Right atrium auricular region (tissue), 2 donors: ENCODE data around the gene FOXN3. TPM values are rescaled to one million over a fixed set of nuclear protein-coding genes. Genes with fewer than 3 reads are reported as not detected.

Experiments
- DNase-seq: peaks from one replicate; pipeline ENCODE4 v3.0.0-alpha.2; 2019; ENCODE audit warnings: low spot score
- H3K27ac ChIP-seq, 2 donors: fragments of 200-600 bp; sonication (generic); 1 replicate in 1 of 2; 2 replicates in 1 of 2; pipeline ENCODE4 v1.5.1; 2016 to 2019
- H3K27me3 ChIP-seq, 2 donors: fragments of 200-600 bp; sonication (generic); one replicate each; pipeline versions ENCODE4 v1.5.1 to v1.6.0; 2017 to 2019
- H3K36me3 ChIP-seq: fragments of 200-600 bp; sonication (generic); one replicate; pipeline ENCODE4 v1.5.1; 2016
- H3K4me1 ChIP-seq, 2 donors: fragments of 200-600 bp; sonication (generic); one replicate each; pipeline versions ENCODE4 v1.5.1 to v1.6.0; 2017 to 2019
- H3K4me3 ChIP-seq, 2 donors: fragments of 200-600 bp; sonication (generic); 1 replicate in 1 of 2; 2 replicates in 1 of 2; pipeline ENCODE4 v1.5.1; 2017 to 2019; ENCODE audit warnings: mild to moderate bottlenecking in 1 of 2, moderate library complexity in 1 of 2
- H3K9me3 ChIP-seq, 2 donors: fragments of 200-600 bp; sonication (generic); one replicate each; pipeline ENCODE4 v1.5.1; 2019
- total RNA-seq, 2 donors: library from RNA; depleted of rRNA; stranded (reverse); fragments of >200 nt; gene quantifications; one replicate each; pipeline ENCODE4 v1.1.0, GENCODE V29; 2016
- TF ChIP-seq, protein P1 (sequence below), 2 donors: fragments of 200-600 bp; sonication (generic); IDR thresholded peaks; one replicate each; pipeline ENCODE4 v1.5.1; 2019; ENCODE audit warnings: antibody characterized with exemption in 2 of 2

FOXN3 gene
- total RNA-seq, 2 donors from 2014 or later = 80.1 to 90.3 TPM

DNA sequence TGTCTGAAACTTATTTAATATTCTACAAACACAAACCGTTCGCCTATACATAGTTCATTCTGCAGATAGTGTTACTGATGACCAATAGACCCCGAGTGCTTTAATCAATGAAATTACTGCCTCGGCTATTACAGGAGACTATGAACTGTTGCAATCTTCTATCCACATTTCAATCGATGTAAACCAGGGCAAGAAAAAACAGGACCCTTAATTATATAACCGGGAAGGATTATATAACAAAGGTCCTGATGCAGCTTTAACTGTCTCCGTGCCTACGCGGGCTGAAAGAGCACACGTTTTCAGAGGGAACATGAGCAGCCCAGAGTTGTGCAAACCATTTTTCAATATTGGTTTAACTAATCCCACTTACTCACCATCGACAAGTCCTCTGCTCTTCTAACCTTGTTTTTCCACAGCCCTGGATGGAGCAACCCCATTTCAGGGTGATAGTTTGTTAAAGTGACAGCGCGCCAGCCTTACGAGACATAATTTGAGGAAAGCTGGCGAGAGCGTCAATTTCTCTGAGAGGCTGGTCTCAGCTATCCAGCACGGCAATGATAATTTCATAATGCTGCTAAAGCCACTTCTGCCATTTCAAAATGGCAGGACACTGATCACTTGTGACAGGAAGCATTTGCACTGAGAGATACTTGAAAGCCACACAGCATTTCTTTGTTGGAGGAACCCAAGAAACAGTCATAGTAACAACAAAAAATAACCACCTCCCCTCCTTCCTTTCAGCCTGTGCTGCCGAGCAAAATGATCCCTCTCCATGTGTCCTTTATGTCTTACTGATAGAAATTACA lies 184.6 kb downstream of the FOXN3 start:
- no peak overlapping the region for H3K27ac ChIP-seq

DNA sequence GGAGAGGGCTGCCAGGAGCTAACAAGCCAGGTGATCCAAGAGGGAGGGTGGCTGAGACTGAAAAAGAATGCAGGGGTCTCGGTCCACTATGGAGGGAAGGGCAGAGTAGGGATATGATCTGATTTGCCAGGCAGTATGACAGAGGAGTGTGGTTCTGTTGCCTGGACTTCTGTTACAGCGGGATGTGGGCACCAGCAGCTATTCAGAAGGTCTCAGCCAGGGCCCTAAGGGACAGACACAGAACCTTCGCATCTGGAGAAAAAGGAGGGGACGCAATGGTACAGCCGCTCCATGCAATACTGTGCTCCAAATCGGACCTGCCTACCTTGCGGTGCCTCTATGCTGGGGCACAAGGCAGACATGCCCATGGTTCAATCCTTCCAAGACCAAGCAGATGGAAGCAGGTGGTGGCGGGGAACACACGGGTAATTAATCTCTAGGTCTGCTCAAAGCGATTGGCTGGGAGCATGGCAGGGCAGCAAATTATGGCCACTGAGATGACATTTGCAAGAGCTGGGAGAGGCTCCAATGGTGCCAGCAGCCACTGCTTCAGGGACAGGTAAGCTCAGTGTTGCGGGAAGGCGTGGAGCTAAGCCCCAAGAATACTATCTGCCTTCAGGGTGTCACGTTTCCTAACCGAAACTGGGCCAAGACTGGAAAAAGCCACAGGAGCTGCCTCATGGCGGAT lies 185.5 kb downstream of the FOXN3 start:
- Histone ChIP-seq H3K27ac (no peak overlapping the region), H3K36me3 (no peaks in the 10 kb centered on the region)

More for the DNA sequence above, 184.6 kb downstream of the FOXN3 start:
- no peaks in the 10 kb centered on the region for H3K9me3 ChIP-seq
- TF ChIP-seq, protein P1, sequence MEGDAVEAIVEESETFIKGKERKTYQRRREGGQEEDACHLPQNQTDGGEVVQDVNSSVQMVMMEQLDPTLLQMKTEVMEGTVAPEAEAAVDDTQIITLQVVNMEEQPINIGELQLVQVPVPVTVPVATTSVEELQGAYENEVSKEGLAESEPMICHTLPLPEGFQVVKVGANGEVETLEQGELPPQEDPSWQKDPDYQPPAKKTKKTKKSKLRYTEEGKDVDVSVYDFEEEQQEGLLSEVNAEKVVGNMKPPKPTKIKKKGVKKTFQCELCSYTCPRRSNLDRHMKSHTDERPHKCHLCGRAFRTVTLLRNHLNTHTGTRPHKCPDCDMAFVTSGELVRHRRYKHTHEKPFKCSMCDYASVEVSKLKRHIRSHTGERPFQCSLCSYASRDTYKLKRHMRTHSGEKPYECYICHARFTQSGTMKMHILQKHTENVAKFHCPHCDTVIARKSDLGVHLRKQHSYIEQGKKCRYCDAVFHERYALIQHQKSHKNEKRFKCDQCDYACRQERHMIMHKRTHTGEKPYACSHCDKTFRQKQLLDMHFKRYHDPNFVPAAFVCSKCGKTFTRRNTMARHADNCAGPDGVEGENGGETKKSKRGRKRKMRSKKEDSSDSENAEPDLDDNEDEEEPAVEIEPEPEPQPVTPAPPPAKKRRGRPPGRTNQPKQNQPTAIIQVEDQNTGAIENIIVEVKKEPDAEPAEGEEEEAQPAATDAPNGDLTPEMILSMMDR (IDR thresholded peaks at IDR 0.05) = no peak
- no peaks in the 10 kb centered on the region for H3K27me3 ChIP-seq
- no peaks in the 10 kb centered on the region for H3K36me3 ChIP-seq
- no peak for DNase-seq
- H3K4me1 ChIP-seq = peaks cover 0 to 40% of the 10 kb centered on the region in 2 donors
- H3K4me3 ChIP-seq = no peak overlapping the region

DNA sequence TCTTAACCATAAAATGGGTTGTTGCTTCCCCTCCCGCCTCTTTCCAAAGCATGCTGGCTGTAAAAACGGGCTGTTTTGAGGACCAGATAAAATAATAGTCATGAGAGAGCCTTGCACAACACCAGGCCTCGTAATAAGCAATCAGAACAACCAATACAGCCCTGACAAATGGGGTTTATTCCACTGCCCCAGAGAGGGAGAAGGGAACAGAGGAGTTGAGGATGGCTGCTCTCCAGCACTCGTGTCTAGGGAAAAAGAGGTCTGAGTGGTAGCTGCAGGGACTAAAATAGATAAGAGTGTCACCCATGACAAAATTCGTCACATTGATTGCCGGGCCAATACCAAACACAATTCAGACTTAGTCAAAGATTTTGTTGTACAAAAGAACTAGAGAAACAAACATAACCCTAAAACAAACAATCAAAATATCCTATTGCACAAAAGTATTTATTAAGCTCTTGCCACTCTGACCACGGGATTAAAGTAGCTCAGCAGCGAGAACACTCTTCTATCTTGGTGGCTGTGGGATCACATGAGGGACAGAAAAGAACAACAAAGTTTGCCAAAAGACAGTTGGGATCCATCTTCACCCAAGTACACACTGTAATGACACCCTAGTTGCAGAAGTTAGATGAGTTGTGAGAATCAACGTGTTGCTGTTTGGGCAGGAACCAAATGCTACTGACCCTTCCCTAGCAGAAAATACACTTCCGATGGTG lies 188.0 kb downstream of the FOXN3 start:
- H3K27ac ChIP-seq = peak overlapping the region; percentile 73 to 77
- TF ChIP-seq, protein P1 (IDR thresholded peaks at IDR 0.05) = no peak
- H3K4me1 ChIP-seq = peaks cover 0 to 47% of the 10 kb centered on the region in 2 donors
- no peaks in the 10 kb centered on the region for H3K9me3 ChIP-seq
- no peak overlapping the region for H3K4me3 ChIP-seq
- DNase-seq = no peak
- H3K27me3 ChIP-seq = no peaks in the 10 kb centered on the region
- no peaks in the 10 kb centered on the region for H3K36me3 ChIP-seq

More for the DNA sequence above, 185.5 kb downstream of the FOXN3 start:
- no peaks in the 10 kb centered on the region for H3K27me3 ChIP-seq
- no peaks in the 10 kb centered on the region for H3K9me3 ChIP-seq
- TF ChIP-seq, protein P1 (IDR thresholded peaks at IDR 0.05) = no peak
- DNase-seq = no peak
- no peak overlapping the region for H3K4me3 ChIP-seq
- peaks cover 0 to 42% of the 10 kb centered on the region in 2 donors for H3K4me1 ChIP-seq

- H3K36me3 ChIP-seq = no peaks in the 10 kb centered on the region
- TF ChIP-seq, protein P1 (IDR thresholded peaks at IDR 0.05) = no peak
- peak overlapping the region; percentile 73 to 77 for H3K27ac ChIP-seq
- peaks cover 0 to 46% of the 10 kb centered on the region in 2 donors for H3K4me1 ChIP-seq
- no peaks in the 10 kb centered on the region for H3K27me3 ChIP-seq
- no peak for DNase-seq
- H3K9me3 ChIP-seq = no peaks in the 10 kb centered on the region
- H3K4me3 ChIP-seq = no peak overlapping the region
Measured at GRCh38 chr14:89227496-89227836, 189.6 kb downstream of the FOXN3 start.

DNA sequence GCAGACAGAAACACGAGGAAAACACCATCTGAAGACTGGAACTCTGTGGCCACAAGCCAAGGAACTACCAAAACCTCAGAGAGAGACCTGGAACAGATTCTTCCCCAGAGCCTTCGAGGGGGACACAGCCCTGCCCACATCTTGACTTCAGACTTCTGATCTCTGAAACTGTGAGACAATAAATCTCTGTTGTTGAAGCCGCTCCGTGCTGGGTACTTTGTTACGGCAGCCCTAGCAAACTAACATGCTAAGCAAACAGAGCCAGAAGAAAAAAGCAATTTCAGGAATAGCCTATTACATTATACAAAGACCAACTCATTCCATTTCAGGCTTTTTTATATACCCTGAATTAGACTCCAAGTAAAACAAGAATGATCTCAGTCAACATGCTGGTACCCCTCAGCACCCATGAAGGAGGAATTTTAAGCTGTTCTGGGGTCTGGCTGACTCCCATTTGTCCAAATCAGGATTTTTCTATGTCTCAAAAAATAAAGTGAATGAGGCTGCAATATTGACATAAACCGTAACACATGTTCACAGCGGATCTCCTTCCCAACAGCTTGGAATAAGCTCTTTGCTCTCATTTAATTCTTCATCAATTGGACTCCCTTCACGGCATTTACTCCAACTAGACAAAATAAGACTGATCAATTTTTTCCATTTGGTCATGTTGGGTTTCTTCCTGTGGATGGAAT lies 190.1 kb downstream of the FOXN3 start:
- H3K4me1 ChIP-seq = peaks cover 0 to 47% of the 10 kb centered on the region in 2 donors
- no peaks in the 10 kb centered on the region for H3K27me3 ChIP-seq
- H3K36me3 ChIP-seq = no peaks in the 10 kb centered on the region
- H3K9me3 ChIP-seq = no peaks in the 10 kb centered on the region
- peak overlapping the region; percentile 25 to 73 for H3K27ac ChIP-seq
- no peak for DNase-seq
- H3K4me3 ChIP-seq = no peak overlapping the region
- TF ChIP-seq, protein P1 (IDR thresholded peaks at IDR 0.05) = no peak
